Trophoblast cell (in vitro differentiated cells and primary cell): Measurements from ENCODE around the gene THRA.

ENCODE experiments used
- DNase-seq, 2 donors: peaks; one replicate each; pipeline ENCODE4 v3.0.0-alpha.2; 2016
- H2AFZ ChIP-seq: 2 replicates; pipeline ENCODE4 v1.6.1; 2013; ENCODE audit warnings: low read length, moderate library complexity, mild to moderate bottlenecking; ENCODE audit not compliant: insufficient read depth, poor library complexity
- H2AK5ac ChIP-seq: 2 replicates; pipeline ENCODE4 v1.6.1; 2013; ENCODE audit warnings: mild to moderate bottlenecking, low read length
- H2BK120ac ChIP-seq: 2 replicates; pipeline ENCODE4 v1.6.1; 2013; ENCODE audit warnings: low read length, mild to moderate bottlenecking, moderate library complexity; ENCODE audit not compliant: insufficient read depth, poor library complexity
- H2BK12ac ChIP-seq: 2 replicates; pipeline ENCODE4 v1.6.1; 2013; ENCODE audit warnings: mild to moderate bottlenecking, low read length, moderate library complexity
- H2BK5ac ChIP-seq: 2 replicates; pipeline ENCODE4 v1.6.1; 2013; ENCODE audit warnings: low read length, low read depth, moderate library complexity, mild to moderate bottlenecking; ENCODE audit not compliant: poor library complexity
- H3K14ac ChIP-seq: 2 replicates; pipeline ENCODE4 v1.6.1; 2013; ENCODE audit warnings: mild to moderate bottlenecking, low read length
- H3K18ac ChIP-seq: 2 replicates; pipeline ENCODE4 v1.6.1; 2013; ENCODE audit warnings: mild to moderate bottlenecking, low read length
- H3K23ac ChIP-seq: 2 replicates; pipeline ENCODE4 v1.6.1; 2013; ENCODE audit warnings: low read length
- H3K27ac ChIP-seq: 2 replicates; pipeline ENCODE4 v1.5.1; 2013; ENCODE audit warnings: low read depth, mild to moderate bottlenecking, inconsistent platforms, low read length, moderate library complexity
- H3K27me3 ChIP-seq: 2 replicates; pipeline ENCODE4 v1.6.1; 2013; ENCODE audit warnings: inconsistent platforms, mild to moderate bottlenecking, low read length, moderate library complexity; ENCODE audit not compliant: insufficient read depth
- H3K36me3 ChIP-seq, 2 experiments: 1 replicate in 1 of 2; 2 replicates in 1 of 2; pipeline ENCODE4 v1.6.1; 2013; ENCODE audit warnings: low read length in 2 of 2, mild to moderate bottlenecking in 2 of 2, moderate library complexity in 1 of 2; ENCODE audit not compliant: insufficient read depth in 2 of 2, control insufficient read depth in 1 of 2
- H3K4ac ChIP-seq: 2 replicates; pipeline ENCODE4 v1.6.1; 2013; ENCODE audit warnings: low read depth, mild to moderate bottlenecking, low read length, moderate library complexity
- H3K4me1 ChIP-seq, 2 experiments: 1 replicate in 1 of 2; 2 replicates in 1 of 2; pipeline ENCODE4 v1.6.1; 2013; ENCODE audit warnings: low read length in 2 of 2, mild to moderate bottlenecking in 2 of 2, moderate library complexity in 1 of 2; ENCODE audit not compliant: insufficient read depth in 2 of 2, control insufficient read depth in 1 of 2
- H3K4me2 ChIP-seq: 2 replicates; pipeline ENCODE4 v1.6.1; 2013; ENCODE audit warnings: inconsistent platforms, mild to moderate bottlenecking, low read length, moderate library complexity
- H3K4me3 ChIP-seq: 2 replicates; pipeline ENCODE4 v1.5.1; 2013; ENCODE audit warnings: mild to moderate bottlenecking, low read depth, low read length, inconsistent platforms
- H3K79me1 ChIP-seq: one replicate; pipeline ENCODE4 v1.6.1; 2013; ENCODE audit warnings: low read length
- H3K79me2 ChIP-seq: 2 replicates; pipeline ENCODE4 v1.6.1; 2013; ENCODE audit warnings: low read length, mild to moderate bottlenecking; ENCODE audit not compliant: control insufficient read depth, insufficient read depth, poor library complexity
- H3K9ac ChIP-seq: 2 replicates; pipeline ENCODE4 v1.6.1; 2013; ENCODE audit warnings: mild to moderate bottlenecking, low read length
- H3K9me3 ChIP-seq: 2 replicates; pipeline ENCODE4 v1.6.1; 2013; ENCODE audit warnings: low read depth, mild to moderate bottlenecking, control low read depth, inconsistent platforms, low read length; ENCODE audit not compliant: insufficient read depth
- H4K12ac ChIP-seq: 2 replicates; pipeline ENCODE4 v1.6.1; 2013; ENCODE audit warnings: low read depth, mild to moderate bottlenecking, low read length, moderate library complexity
- H4K8ac ChIP-seq: 2 replicates; pipeline ENCODE4 v1.6.1; 2013; ENCODE audit warnings: low read depth, mild to moderate bottlenecking, low read length, moderate library complexity
- H4K91ac ChIP-seq: one replicate; pipeline ENCODE4 v1.6.1; 2013; ENCODE audit warnings: low read depth, mild to moderate bottlenecking, low read length, moderate library complexity
- WGBS: extraction: QIAGEN DNeasy Blood & Tissue Kit; methylation state at CpG from one replicate; pipeline ENCODE4 v1.1.7; 2013; ENCODE audit warnings: missing lambda C conversion rate; ENCODE audit not compliant: insufficient read length, insufficient coverage; ENCODE audit errors: extremely low coverage; 5-methylcytosine and 5-hydroxymethylcytosine counted together

THRA gene

DNA sequence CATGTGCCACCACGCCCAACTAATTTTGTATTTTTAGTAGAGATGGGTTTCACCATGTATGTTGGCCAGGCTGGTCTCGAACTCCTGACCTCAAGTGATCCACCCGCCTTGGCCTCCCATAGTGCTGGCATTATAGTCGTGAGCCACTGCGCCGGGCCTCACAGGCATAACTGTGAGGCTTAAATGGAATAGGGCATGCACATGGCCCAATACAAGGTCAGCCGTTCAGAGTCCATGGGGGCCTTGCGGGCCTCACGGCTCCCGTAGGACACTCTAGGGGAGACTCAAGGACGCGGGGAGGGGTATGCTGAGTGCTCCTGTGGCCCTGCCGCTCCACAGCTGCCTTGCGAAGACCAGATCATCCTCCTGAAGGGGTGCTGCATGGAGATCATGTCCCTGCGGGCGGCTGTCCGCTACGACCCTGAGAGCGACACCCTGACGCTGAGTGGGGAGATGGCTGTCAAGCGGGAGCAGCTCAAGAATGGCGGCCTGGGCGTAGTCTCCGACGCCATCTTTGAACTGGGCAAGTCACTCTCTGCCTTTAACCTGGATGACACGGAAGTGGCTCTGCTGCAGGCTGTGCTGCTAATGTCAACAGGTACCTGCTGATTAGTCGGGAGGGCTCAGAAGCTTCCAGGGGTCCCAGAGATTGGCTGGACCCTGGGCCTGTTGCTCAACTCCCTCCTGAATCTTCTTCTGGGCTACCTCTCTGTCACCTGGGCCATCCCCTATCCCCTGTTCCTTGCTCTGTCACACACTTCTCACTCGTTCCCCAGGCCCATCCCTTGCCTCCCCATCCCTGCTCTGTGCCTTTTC is 25.3 kb downstream of the THRA start:
- H3K27me3 ChIP-seq, result no peaks in the 10 kb centered on the region
- H3K9ac ChIP-seq, result no peak overlapping the region
- WGBS, result no CpG with 5 or more reads among the region's 28 CpGs

GRCh38 chr17:40089077-40089895 is 26.5 kb downstream of the THRA start:
- no peaks in the 10 kb centered on the region for H3K79me2 ChIP-seq
- no peak overlapping the region for H4K8ac ChIP-seq
- no CpG with 5 or more reads among the region's 26 CpGs for WGBS
- no peak overlapping the region for H3K4me3 ChIP-seq
- H2AK5ac ChIP-seq, result no peak overlapping the region
- H3K4me2 ChIP-seq, result no peak overlapping the region
- H3K4me1 ChIP-seq, result peaks cover 0 to 2% of the 10 kb centered on the region in 2 experiments
- H4K91ac ChIP-seq, result no peak overlapping the region
- H2BK12ac ChIP-seq, result no peak overlapping the region
- H3K14ac ChIP-seq, result no peak overlapping the region
- no peak overlapping the region for H3K18ac ChIP-seq
- H3K9me3 ChIP-seq, result peaks cover 2% of the 10 kb centered on the region
- H3K9ac ChIP-seq, result no peak overlapping the region
- H3K36me3 ChIP-seq, result peaks cover 19 to 26% of the 10 kb centered on the region in 2 experiments
- no peak overlapping the region for H4K12ac ChIP-seq
- no peak overlapping the region for H2AFZ ChIP-seq
- H3K4ac ChIP-seq, result no peak overlapping the region
- no peaks in the 10 kb centered on the region for H3K27me3 ChIP-seq
- H2BK5ac ChIP-seq, result no peak overlapping the region
- H2BK120ac ChIP-seq, result no peak overlapping the region
- no peak overlapping the region for H3K27ac ChIP-seq
- no peak for DNase-seq
- H3K79me1 ChIP-seq, result no peaks in the 10 kb centered on the region
- no peak overlapping the region for H3K23ac ChIP-seq

More for the DNA sequence above, 25.3 kb downstream of the THRA start:
- Histone ChIP-seq H2BK12ac (no peak overlapping the region), H4K12ac (no peak overlapping the region), H2BK120ac (no peak overlapping the region), H3K36me3 (peaks cover 13 to 15% of the 10 kb centered on the region in 2 experiments), H4K8ac (no peak overlapping the region), H2BK5ac (no peak overlapping the region), H3K23ac (no peak overlapping the region), H3K4me2 (no peak overlapping the region), H4K91ac (no peak overlapping the region), H3K4me3 (no peak overlapping the region), H3K79me1 (no peaks in the 10 kb centered on the region), H3K9me3 (peaks cover 2% of the 10 kb centered on the region), H2AK5ac (no peak overlapping the region), H3K18ac (no peak overlapping the region), H3K4ac (no peak overlapping the region), H3K27ac (no peak overlapping the region), H2AFZ (no peak overlapping the region), H3K79me2 (no peaks in the 10 kb centered on the region), H3K4me1 (peaks cover 0 to 2% of the 10 kb centered on the region in 2 experiments), H3K14ac (no peak overlapping the region)
- no peak for DNase-seq

DNA sequence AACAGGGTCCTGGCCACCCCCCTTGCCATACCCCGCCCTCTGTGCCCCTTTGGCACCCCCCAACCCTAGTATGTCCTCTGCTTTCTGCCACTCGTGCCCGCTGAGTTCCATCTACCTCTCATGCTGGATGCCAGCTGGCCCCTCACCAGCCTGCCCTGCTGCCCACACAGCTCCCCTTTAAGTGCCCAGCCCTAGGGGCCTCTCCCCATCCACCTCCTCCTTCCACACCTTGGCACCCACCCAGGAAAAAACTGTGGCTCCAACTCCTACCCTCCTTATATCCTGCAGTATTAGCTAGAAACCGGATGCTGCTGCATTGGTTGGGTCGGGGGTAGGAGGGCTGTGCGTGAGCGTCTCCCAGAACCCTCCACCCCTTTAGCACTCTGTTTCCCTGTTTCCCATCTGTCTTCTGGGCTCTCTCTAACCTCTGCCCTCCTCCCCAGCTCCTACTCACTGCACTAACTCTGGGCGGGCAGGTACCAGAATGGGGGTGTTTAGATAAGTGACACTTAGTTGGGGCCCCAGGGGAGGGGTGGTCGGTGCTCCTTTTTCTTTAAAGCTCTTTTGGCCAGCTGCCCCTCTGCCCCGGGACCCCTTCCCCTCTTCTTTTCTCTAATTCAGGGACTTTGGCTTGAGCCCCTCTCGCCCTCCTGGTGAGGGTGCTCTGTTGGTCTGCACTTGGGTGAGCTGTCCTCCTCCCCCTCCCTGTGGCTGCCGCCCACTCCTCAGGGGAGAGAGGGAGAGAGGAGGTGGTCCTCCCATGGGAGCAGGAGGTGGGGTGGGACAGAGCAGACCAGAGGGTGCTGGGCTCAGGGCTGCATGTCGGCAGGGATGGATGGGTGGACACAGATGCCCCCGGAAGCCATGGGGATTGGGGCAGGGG is 27.7 kb downstream of the THRA start:
- no peak overlapping the region for H3K23ac ChIP-seq
- no peak overlapping the region for H2BK120ac ChIP-seq
- no peaks in the 10 kb centered on the region for H3K79me1 ChIP-seq
- no peak overlapping the region for H4K91ac ChIP-seq
- H2BK5ac ChIP-seq, result no peak overlapping the region
- no peak for DNase-seq
- peaks cover 2% of the 10 kb centered on the region for H3K9me3 ChIP-seq
- peaks cover 0 to 2% of the 10 kb centered on the region in 2 experiments for H3K4me1 ChIP-seq
- H3K4ac ChIP-seq, result no peak overlapping the region
- H3K9ac ChIP-seq, result no peak overlapping the region
- no peaks in the 10 kb centered on the region for H3K27me3 ChIP-seq
- no peak overlapping the region for H3K4me3 ChIP-seq
- no peak overlapping the region for H2AFZ ChIP-seq
- no CpG with 5 or more reads among the region's 14 CpGs for WGBS
- H2BK12ac ChIP-seq, result no peak overlapping the region
- no peak overlapping the region for H4K12ac ChIP-seq
- no peak overlapping the region for H4K8ac ChIP-seq
- peaks cover 20 to 26% of the 10 kb centered on the region in 2 experiments for H3K36me3 ChIP-seq
- H3K4me2 ChIP-seq, result no peak overlapping the region
- no peak overlapping the region for H3K14ac ChIP-seq
- no peaks in the 10 kb centered on the region for H3K79me2 ChIP-seq
- no peak overlapping the region for H2AK5ac ChIP-seq
- H3K18ac ChIP-seq, result no peak overlapping the region
- no peak overlapping the region for H3K27ac ChIP-seq
